ENCODE data around the gene C11orf24.

- peak; percentile 34; the same call in 2 of the 3 replicates for TF ChIP-seq CTCF (IDR thresholded peaks at IDR 0.05)
- no peak for TF ChIP-seq FOSL2 (IDR thresholded peaks at IDR 0.05)
- TF ChIP-seq FOSL2 (CRISPR knock-in tag; IDR thresholded peaks at IDR 0.05), result no peak
- no peak for TF ChIP-seq ATOH8 (CRISPR knock-in tag; IDR thresholded peaks at IDR 0.05; ENCODE audit: low read depth)
- no peak for TF ChIP-seq CEBPB (IDR thresholded peaks at IDR 0.05)
- TF ChIP-seq POLR2A (IDR thresholded peaks at IDR 0.05; ENCODE audit: low read length), result peak; percentile 6; the same call in 1 of the 2 replicates
- TF ChIP-seq MAFK (IDR thresholded peaks at IDR 0.05; ENCODE audit: partially characterized antibody), result no peak
- TF ChIP-seq RAD21 (conservative IDR thresholded peaks at IDR 0.05 in 1 of 2, IDR thresholded peaks at IDR 0.05 in 1 of 2), result no peak
- no peak for TF ChIP-seq ZSCAN20 (CRISPR knock-in tag; IDR thresholded peaks at IDR 0.05)
Measured at GRCh38 chr11:68212421-68213134, 59.2 kb downstream of the C11orf24 start.
